Astrocyte (in vitro differentiated cells and primary cell): Measurements from ENCODE around the gene SSMEM1. TPM values are rescaled to one million over a fixed set of nuclear protein-coding genes. Genes with fewer than 3 reads are reported as not detected.
"Not testable (repeated sequence)": the region's sequence is repeated elsewhere in the genome, so short reads cannot be mapped to it uniquely, and the experiment has no call there.

Experiments used
- DNase-seq: peaks from one replicate; pipeline ENCODE4 v3.0.0-alpha.2; 2010; ENCODE audit warnings: low read depth
- FAIRE-seq: peaks from 2 replicates; lab custom pipeline; 2011; peaks lifted over from hg19 to GRCh38; lab: Jason Lieb, UNC
- H2AFZ ChIP-seq: 2 replicates; pipeline ENCODE4 v1.6.0; 2012; ENCODE audit warnings: low read depth, low read length, inconsistent platforms
- H3K27ac ChIP-seq: 2 replicates; pipeline ENCODE4 v1.5.1; 2011; ENCODE audit warnings: low read depth, low read length, inconsistent platforms
- H3K27me3 ChIP-seq: 2 replicates; pipeline ENCODE4 v1.6.0; 2011; ENCODE audit warnings: low read length, inconsistent platforms; ENCODE audit not compliant: insufficient read depth
- H3K36me3 ChIP-seq: 2 replicates; pipeline ENCODE4 v1.5.1; 2011; ENCODE audit warnings: low read length, inconsistent platforms; ENCODE audit not compliant: insufficient read depth
- H3K4me1 ChIP-seq: 2 replicates; pipeline ENCODE4 v1.5.1; 2011; ENCODE audit warnings: low read length, inconsistent platforms; ENCODE audit not compliant: insufficient read depth
- H3K4me2 ChIP-seq: 2 replicates; pipeline ENCODE4 v1.6.0; 2012; ENCODE audit warnings: low read length, inconsistent platforms
- H3K4me3 ChIP-seq: 2 replicates; pipeline ENCODE4 v1.5.1; 2011; ENCODE audit warnings: low read depth, mild to moderate bottlenecking, low read length, inconsistent platforms; ENCODE audit not compliant: insufficient read depth
- H3K79me2 ChIP-seq: 2 replicates; pipeline ENCODE4 v1.6.0; 2012; ENCODE audit warnings: mild to moderate bottlenecking, low read length, inconsistent platforms; ENCODE audit not compliant: insufficient read depth
- H3K9ac ChIP-seq: 2 replicates; pipeline ENCODE4 v1.6.0; 2012; ENCODE audit warnings: mild to moderate bottlenecking, low read length, inconsistent platforms
- H3K9me3 ChIP-seq: 2 replicates; pipeline ENCODE4 v1.5.1; 2012; ENCODE audit warnings: low read depth, mild to moderate bottlenecking, low read length, inconsistent platforms; ENCODE audit not compliant: insufficient read depth
- H4K20me1 ChIP-seq: 2 replicates; pipeline ENCODE4 v1.6.0; 2012; ENCODE audit warnings: low read length, inconsistent platforms; ENCODE audit not compliant: insufficient read depth
- H3K27ac Mint-ChIP-seq: one replicate; pipeline ENCODE4 v1.8.0; 2021; ENCODE audit warnings: mild to moderate bottlenecking, mixed read lengths; ENCODE audit not compliant: unreplicated experiment
- H3K27me3 Mint-ChIP-seq: one replicate; pipeline ENCODE4 v1.8.0; 2021; ENCODE audit warnings: low read depth, mixed read lengths; ENCODE audit not compliant: unreplicated experiment
- H3K36me3 Mint-ChIP-seq: one replicate; pipeline ENCODE4 v1.8.0; 2021; ENCODE audit warnings: low read depth, mixed read lengths; ENCODE audit not compliant: unreplicated experiment
- H3K4me1 Mint-ChIP-seq: one replicate; pipeline ENCODE4 v1.8.0; 2021; ENCODE audit warnings: low read depth, mixed read lengths; ENCODE audit not compliant: unreplicated experiment
- H3K4me3 Mint-ChIP-seq: one replicate; pipeline ENCODE4 v1.8.0; 2021; ENCODE audit warnings: mild to moderate bottlenecking, moderate library complexity, mixed read lengths; ENCODE audit not compliant: unreplicated experiment
- H3K9me3 Mint-ChIP-seq: one replicate; pipeline ENCODE4 v1.8.0; 2021; ENCODE audit warnings: mild to moderate bottlenecking, mixed read lengths; ENCODE audit not compliant: unreplicated experiment
- EZH2 ChIP-seq: IDR thresholded peaks from 2 replicates; pipeline ENCODE4 v1.6.1; 2012; ENCODE audit warnings: mild to moderate bottlenecking, low read length, inconsistent platforms; ENCODE audit not compliant: insufficient read depth
- total RNA-seq: library from RNA; stranded (reverse); gene quantifications from 2 replicates; pipeline ENCODE4 v1.2.1, GENCODE V29; 2021
- TF ChIP-seq, protein P1 (sequence below): IDR thresholded peaks from 2 replicates; pipeline ENCODE4 v1.5.1; 2011; ENCODE audit warnings: low read depth, mild to moderate bottlenecking, inconsistent platforms, low read length, moderate library complexity; ENCODE audit not compliant: insufficient read depth

The SSMEM1 gene
- total RNA-seq, 1 donor from 2014 or later: not detected

DNA sequence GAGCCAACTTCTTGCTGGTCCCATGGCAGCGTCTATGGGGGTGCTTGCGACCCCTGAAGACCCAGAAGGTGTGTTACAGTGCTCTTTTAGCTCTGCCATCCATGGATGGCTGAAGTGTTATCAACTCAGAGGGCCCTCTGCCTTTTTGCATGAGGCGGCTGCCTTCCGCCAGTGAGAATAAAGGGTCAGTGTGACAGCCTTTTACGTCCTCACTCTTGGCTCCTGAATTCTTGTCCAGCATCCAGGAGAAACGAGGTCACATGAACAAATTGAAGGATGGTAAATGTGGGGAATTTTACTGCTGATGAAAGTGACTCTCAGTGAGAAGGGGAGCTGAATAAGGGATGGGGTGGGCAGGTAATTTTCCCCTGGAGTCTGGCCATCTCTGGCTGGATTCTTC, 24.1 kb downstream of the SSMEM1 start:
- no peak overlapping the region for H3K4me3 ChIP-seq
- TF ChIP-seq, protein P1, sequence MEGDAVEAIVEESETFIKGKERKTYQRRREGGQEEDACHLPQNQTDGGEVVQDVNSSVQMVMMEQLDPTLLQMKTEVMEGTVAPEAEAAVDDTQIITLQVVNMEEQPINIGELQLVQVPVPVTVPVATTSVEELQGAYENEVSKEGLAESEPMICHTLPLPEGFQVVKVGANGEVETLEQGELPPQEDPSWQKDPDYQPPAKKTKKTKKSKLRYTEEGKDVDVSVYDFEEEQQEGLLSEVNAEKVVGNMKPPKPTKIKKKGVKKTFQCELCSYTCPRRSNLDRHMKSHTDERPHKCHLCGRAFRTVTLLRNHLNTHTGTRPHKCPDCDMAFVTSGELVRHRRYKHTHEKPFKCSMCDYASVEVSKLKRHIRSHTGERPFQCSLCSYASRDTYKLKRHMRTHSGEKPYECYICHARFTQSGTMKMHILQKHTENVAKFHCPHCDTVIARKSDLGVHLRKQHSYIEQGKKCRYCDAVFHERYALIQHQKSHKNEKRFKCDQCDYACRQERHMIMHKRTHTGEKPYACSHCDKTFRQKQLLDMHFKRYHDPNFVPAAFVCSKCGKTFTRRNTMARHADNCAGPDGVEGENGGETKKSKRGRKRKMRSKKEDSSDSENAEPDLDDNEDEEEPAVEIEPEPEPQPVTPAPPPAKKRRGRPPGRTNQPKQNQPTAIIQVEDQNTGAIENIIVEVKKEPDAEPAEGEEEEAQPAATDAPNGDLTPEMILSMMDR: no peak
- no peak for TF ChIP-seq EZH2
- no peaks in the 10 kb centered on the region for H3K27me3 Mint-ChIP-seq
- H3K9ac ChIP-seq: no peak overlapping the region
- H3K4me1 Mint-ChIP-seq: no peaks in the 10 kb centered on the region
- H3K27ac Mint-ChIP-seq: no peak overlapping the region
- FAIRE-seq (no peak), DNase-seq (no peak)
- H2AFZ ChIP-seq: no peak overlapping the region
- H3K4me1 ChIP-seq: no peaks in the 10 kb centered on the region
- H3K79me2 ChIP-seq: no peaks in the 10 kb centered on the region
- no peaks in the 10 kb centered on the region for H3K36me3 ChIP-seq
- H3K9me3 Mint-ChIP-seq: peaks cover 10% of the 10 kb centered on the region
- no peak overlapping the region for H3K4me2 ChIP-seq
- H3K27ac ChIP-seq: no peak overlapping the region
- H3K4me3 Mint-ChIP-seq: no peak overlapping the region
- peaks cover 2% of the 10 kb centered on the region for H3K36me3 Mint-ChIP-seq
- no peaks in the 10 kb centered on the region for H4K20me1 ChIP-seq
- H3K9me3 ChIP-seq: no peaks in the 10 kb centered on the region
- H3K27me3 ChIP-seq: no peaks in the 10 kb centered on the region

DNA sequence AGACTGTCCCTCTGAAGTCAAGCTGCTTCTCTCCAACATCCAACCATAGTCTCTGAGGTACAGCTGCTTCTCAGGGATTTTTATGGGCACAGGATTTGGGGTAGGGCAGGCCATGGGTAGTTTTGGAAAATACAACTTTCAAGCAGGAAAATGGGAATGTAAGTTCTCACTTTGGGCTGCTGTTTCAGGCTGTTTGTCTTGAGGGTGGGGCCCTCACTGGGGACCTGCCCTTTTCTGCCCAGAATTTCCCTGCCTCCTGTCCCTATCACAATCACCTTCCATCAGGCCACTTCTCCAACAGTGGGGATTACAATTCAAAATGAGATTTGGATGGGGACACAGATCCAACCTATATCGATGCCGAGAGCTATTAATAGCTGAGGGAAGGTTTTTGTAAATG, 24.5 kb downstream of the SSMEM1 start:
- Histone ChIP-seq H3K36me3 (no peaks in the 10 kb centered on the region), H3K4me3 (no peak overlapping the region), H3K4me1 (no peaks in the 10 kb centered on the region), H3K9ac (no peak overlapping the region), H3K27me3 (no peaks in the 10 kb centered on the region), H3K4me2 (no peak overlapping the region), H3K79me2 (no peaks in the 10 kb centered on the region), H3K9me3 (no peaks in the 10 kb centered on the region), H2AFZ (no peak overlapping the region), H3K27ac (no peak overlapping the region), H4K20me1 (no peaks in the 10 kb centered on the region)
- TF ChIP-seq EZH2: no peak
- TF ChIP-seq, protein P1: no peak
- H3K4me1 Mint-ChIP-seq: no peaks in the 10 kb centered on the region
- no peak overlapping the region for H3K4me3 Mint-ChIP-seq
- DNase-seq: no peak
- no peak overlapping the region for H3K27ac Mint-ChIP-seq
- peaks cover 2% of the 10 kb centered on the region for H3K36me3 Mint-ChIP-seq
- FAIRE-seq: no peak
- H3K9me3 Mint-ChIP-seq: peaks cover 10% of the 10 kb centered on the region
- H3K27me3 Mint-ChIP-seq: no peaks in the 10 kb centered on the region

DNA sequence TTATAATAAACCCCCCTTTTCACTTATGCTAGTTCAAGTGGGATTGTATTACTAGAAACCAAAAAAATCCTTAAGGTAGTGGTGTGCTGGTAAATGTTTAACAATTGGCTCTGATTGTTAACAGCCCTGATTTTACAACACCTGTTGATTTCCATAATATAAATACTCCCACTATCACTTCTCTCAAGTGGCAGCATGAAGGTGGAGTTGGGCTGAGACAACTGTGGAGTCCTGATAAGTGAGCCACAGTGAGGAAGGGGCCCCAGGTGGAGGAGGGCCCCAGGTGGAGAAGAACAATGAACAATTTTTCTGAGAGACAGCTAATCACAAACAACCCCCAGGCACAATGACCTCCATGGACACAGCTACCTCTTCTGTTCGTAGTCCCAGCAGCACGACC, 26.4 kb downstream of the SSMEM1 start:
- Histone ChIP-seq H3K79me2 (no peaks in the 10 kb centered on the region), H3K27ac (no peak overlapping the region), H3K36me3 (no peaks in the 10 kb centered on the region), H3K4me1 (no peaks in the 10 kb centered on the region), H3K4me3 (no peak overlapping the region), H3K9me3 (no peaks in the 10 kb centered on the region), H3K4me2 (no peak overlapping the region), H2AFZ (no peak overlapping the region), H4K20me1 (no peaks in the 10 kb centered on the region), H3K9ac (no peak overlapping the region), H3K27me3 (no peaks in the 10 kb centered on the region)
- TF ChIP-seq, protein P1: no peak
- no peak for TF ChIP-seq EZH2
- Mint-ChIP-seq H3K36me3 (peaks cover 2% of the 10 kb centered on the region), H3K27me3 (no peaks in the 10 kb centered on the region), H3K4me1 (no peaks in the 10 kb centered on the region), H3K9me3 (peaks cover 10% of the 10 kb centered on the region), H3K27ac (no peak overlapping the region), H3K4me3 (no peak overlapping the region)
- no peak for DNase-seq
- no peak for FAIRE-seq

DNA sequence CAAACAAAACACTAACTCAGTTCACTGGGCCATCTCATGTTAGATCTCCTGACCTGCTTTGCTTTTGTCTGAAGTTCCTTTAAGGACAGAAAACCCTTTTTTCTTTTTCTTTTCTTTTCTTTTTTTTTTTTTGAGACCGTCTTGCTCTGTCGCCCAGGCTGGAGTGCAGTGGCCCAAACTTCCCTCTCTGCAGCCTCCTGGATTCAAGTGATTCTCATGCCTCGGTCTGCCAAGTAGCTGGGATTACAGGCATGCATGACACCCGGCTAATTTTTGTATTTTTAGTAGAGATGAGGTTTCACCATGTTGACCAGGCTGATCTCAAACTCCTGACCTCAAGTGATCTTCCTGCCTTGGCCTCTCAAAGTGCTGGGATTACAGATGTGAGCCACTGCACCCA, 28.7 kb downstream of the SSMEM1 start:
- H3K27ac Mint-ChIP-seq, H3K4me1 ChIP-seq, H3K36me3 Mint-ChIP-seq, H3K4me3 Mint-ChIP-seq, H3K27ac ChIP-seq, H2AFZ ChIP-seq, H3K9ac ChIP-seq, H3K9me3 Mint-ChIP-seq, DNase-seq, H3K27me3 Mint-ChIP-seq, H3K36me3 ChIP-seq, H3K9me3 ChIP-seq, H3K27me3 ChIP-seq, H3K4me1 Mint-ChIP-seq, FAIRE-seq, H3K4me3 ChIP-seq, H3K4me2 ChIP-seq, H4K20me1 ChIP-seq, H3K79me2 ChIP-seq: not testable (repeated sequence)
